COLO668 (cell line): Measurements from ENCODE around the gene GHR.
A peak's percentile ranks its signal among the peaks of the same experiment; 100 is the strongest.

Source experiments
- DNase-seq: peaks from one replicate; lab custom pipeline; 2025; ENCODE audit not compliant: unreplicated experiment; lab: John Stamatoyannopoulos, UW

GHR gene

GRCh38 chr5:42423285-42424165 is at the start of gene GHR:
GHR (plus strand) TSS chr5:42423439; CDS start chr5:42565875, 142,436 bp downstream.
- peak; percentile 85 for DNase-seq

GRCh38 chr5:42374679-42375273 is 48.5 kb upstream of the GHR start:
- DNase-seq, result no peak

- no peak for DNase-seq
Measured at GRCh38 chr5:42377496-42377895, 45.7 kb upstream of the GHR start.

- no peak for DNase-seq
Measured at GRCh38 chr5:42381973-42382372, 41.3 kb upstream of the GHR start.

- DNase-seq, result no peak
Measured at GRCh38 chr5:42387563-42387962, 35.7 kb upstream of the GHR start.

GRCh38 chr5:42390115-42390514 is 33.1 kb upstream of the GHR start:
- DNase-seq, result peak; percentile 83

GRCh38 chr5:42392917-42393316 is 30.3 kb upstream of the GHR start:
- no peak for DNase-seq

GRCh38 chr5:42396111-42396510 is 27.1 kb upstream of the GHR start:
- no peak for DNase-seq

- no peak for DNase-seq
Measured at GRCh38 chr5:42397267-42397666, 26.0 kb upstream of the GHR start.

GRCh38 chr5:42399702-42400101 is 23.5 kb upstream of the GHR start:
- DNase-seq, result no peak

- no peak for DNase-seq
Measured at GRCh38 chr5:42400474-42400873, 22.8 kb upstream of the GHR start.

- no peak for DNase-seq
Measured at GRCh38 chr5:42403236-42403635, 20.0 kb upstream of the GHR start.

GRCh38 chr5:42404366-42404765 is 18.9 kb upstream of the GHR start:
- DNase-seq, result no peak

- no peak for DNase-seq
Measured at GRCh38 chr5:42419294-42419693, 3.9 kb upstream of the GHR start.

- DNase-seq, result no peak
Measured at GRCh38 chr5:42422656-42423280, 471 bp upstream of the GHR start.

- no peak for DNase-seq
Measured at GRCh38 chr5:42426016-42426415, 2.8 kb downstream of the GHR start.

- no peak for DNase-seq
Measured at GRCh38 chr5:42429694-42430093, 6.5 kb downstream of the GHR start.

GRCh38 chr5:42434047-42434724 is 10.9 kb downstream of the GHR start:
- DNase-seq, result no peak

GRCh38 chr5:42436051-42436450 is 12.8 kb downstream of the GHR start:
- no peak for DNase-seq

GRCh38 chr5:42454216-42454995 is 31.2 kb downstream of the GHR start:
- no peak for DNase-seq

- no peak for DNase-seq
Measured at GRCh38 chr5:42461033-42461432, 37.8 kb downstream of the GHR start.
